Vagina (tissue), 2 donors: Measurements from ENCODE around the gene EMILIN1. TPM values are rescaled to one million over a fixed set of nuclear protein-coding genes. Genes with fewer than 3 reads are reported as not detected.

Experiments
- DNase-seq, 2 donors: peaks; one replicate each; pipeline ENCODE4 v3.0.0-alpha.2; 2017; ENCODE audit errors: extremely low spot score in 2 of 2
- H3K27ac ChIP-seq: fragments of 200-600 bp; sonication (generic); one replicate; pipeline ENCODE4 v1.5.1; 2019
- H3K27me3 ChIP-seq: fragments of 200-600 bp; sonication (generic); one replicate; pipeline ENCODE4 v1.5.1; 2019
- H3K36me3 ChIP-seq, 2 donors: fragments of 200-600 bp; sonication (generic); one replicate each; pipeline ENCODE4 v1.5.1; 2017 to 2019
- H3K4me1 ChIP-seq: fragments of 200-600 bp; sonication (generic); one replicate; pipeline ENCODE4 v1.5.1; 2019
- H3K4me3 ChIP-seq, 2 donors: fragments of 200-600 bp; sonication (generic); 1 replicate in 1 of 2; 2 replicates in 1 of 2; pipeline ENCODE4 v1.5.1; 2016 to 2019
- H3K9me3 ChIP-seq: fragments of 200-600 bp; sonication (generic); one replicate; pipeline ENCODE4 v1.5.1; 2019
- POLR2A ChIP-seq, 2 donors: fragments of 450-650 bp; IDR thresholded peaks; one replicate each; pipeline ENCODE4 v1.6.1; 2017; ENCODE audit warnings: antibody characterized with exemption in 2 of 2, mild to moderate bottlenecking in 2 of 2, moderate library complexity in 2 of 2
- POLR2AphosphoS5 ChIP-seq, 2 donors: sonication (generic); formaldehyde crosslinking; IDR thresholded peaks; one replicate each; pipeline ENCODE4 v1.9.0; 2017; ENCODE audit warnings: antibody characterized with exemption in 2 of 2, mild to moderate bottlenecking in 2 of 2, low read depth in 1 of 2; ENCODE audit not compliant: insufficient read depth in 1 of 2
- intact Hi-C: fragments of 100-400 bp; cut with DNase I; formaldehyde crosslinking; loops from one replicate; pipeline ENCODE4 v1.15.1; 2023
- total RNA-seq: library from RNA; depleted of rRNA; stranded (reverse); fragments of >200 nt; gene quantifications from one replicate; pipeline ENCODE4 v1.2.3, GENCODE V29; 2016
- TF ChIP-seq, protein P1 (sequence below), 3 experiments: fragments of 450-650 bp in 2 of 3; fragments of 200-600 bp in 1 of 3; sonication (generic) in 1 of 3; IDR thresholded peaks; one replicate each; pipeline ENCODE4 v1.5.1; 2017 to 2019; ENCODE audit warnings: antibody characterized with exemption in 3 of 3, mild to moderate bottlenecking in 2 of 3, moderate library complexity in 2 of 3

The EMILIN1 gene
- total RNA-seq, 1 donor from 2014 or later = 100 TPM

DNA sequence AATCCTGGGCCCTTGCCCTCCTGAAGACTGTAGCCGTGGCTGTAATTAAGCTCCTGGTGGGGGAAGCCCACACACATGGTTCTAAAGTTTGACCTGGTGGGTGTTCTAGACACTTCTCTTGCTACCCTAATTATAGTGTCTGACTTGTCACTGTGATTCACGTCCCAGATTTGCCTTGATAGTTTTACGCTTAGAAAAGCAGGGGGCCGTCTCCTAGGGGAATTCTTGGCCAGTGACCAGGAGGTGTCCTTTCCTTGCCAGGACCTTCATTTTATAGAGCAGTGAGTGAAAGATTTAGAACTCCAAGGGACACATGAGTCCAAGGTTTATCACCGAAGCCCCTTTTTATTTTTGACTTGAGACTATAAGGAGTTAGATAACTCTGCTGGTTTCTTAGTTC, 36.7 kb upstream of the EMILIN1 start:
- intact Hi-C loops = no loop called here
- H3K9me3 ChIP-seq = no peaks in the 10 kb centered on the region
- no peak for TF ChIP-seq POLR2AphosphoS5 (IDR thresholded peaks at IDR 0.05; ENCODE audit: insufficient read depth in 1 of 2, low read depth in 1 of 2)
- TF ChIP-seq, protein P1, sequence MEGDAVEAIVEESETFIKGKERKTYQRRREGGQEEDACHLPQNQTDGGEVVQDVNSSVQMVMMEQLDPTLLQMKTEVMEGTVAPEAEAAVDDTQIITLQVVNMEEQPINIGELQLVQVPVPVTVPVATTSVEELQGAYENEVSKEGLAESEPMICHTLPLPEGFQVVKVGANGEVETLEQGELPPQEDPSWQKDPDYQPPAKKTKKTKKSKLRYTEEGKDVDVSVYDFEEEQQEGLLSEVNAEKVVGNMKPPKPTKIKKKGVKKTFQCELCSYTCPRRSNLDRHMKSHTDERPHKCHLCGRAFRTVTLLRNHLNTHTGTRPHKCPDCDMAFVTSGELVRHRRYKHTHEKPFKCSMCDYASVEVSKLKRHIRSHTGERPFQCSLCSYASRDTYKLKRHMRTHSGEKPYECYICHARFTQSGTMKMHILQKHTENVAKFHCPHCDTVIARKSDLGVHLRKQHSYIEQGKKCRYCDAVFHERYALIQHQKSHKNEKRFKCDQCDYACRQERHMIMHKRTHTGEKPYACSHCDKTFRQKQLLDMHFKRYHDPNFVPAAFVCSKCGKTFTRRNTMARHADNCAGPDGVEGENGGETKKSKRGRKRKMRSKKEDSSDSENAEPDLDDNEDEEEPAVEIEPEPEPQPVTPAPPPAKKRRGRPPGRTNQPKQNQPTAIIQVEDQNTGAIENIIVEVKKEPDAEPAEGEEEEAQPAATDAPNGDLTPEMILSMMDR (IDR thresholded peaks at IDR 0.05) = no peak
- TF ChIP-seq POLR2A (IDR thresholded peaks at IDR 0.05) = no peak
- no peak overlapping the region for H3K27ac ChIP-seq
- no peak overlapping the region for H3K4me3 ChIP-seq
- no peaks in the 10 kb centered on the region for H3K4me1 ChIP-seq
- no peaks in the 10 kb centered on the region for H3K27me3 ChIP-seq
- H3K36me3 ChIP-seq = peaks cover 0 to 47% of the 10 kb centered on the region in 2 donors
- DNase-seq = no peak

DNA sequence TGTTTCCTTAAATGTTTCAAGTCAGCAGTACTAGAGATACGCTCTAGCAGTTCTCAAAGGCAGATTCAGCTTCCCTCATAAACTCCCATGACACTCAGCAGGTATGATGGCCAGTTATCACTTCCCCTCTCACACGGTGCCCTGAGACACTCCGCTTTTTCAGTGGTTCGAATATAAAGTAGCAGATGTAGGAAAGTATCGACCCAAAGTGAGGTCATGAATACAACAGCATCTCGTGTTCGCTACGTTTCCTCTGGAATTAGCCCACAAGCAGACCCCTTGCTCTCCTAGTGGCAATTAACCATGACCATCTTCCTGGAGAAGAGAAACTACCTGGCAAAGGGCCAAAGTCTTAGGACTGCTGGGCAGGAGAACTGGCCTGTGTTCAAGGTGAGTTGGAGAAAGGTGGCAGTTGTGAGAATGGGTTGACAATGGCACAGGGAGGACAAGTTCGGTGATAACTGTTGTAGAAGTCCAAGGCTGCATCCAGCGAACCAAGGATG, 36.2 kb upstream of the EMILIN1 start:
- intact Hi-C loops = no loop called here
- no peaks in the 10 kb centered on the region for H3K4me1 ChIP-seq
- no peaks in the 10 kb centered on the region for H3K27me3 ChIP-seq
- peaks cover 0 to 43% of the 10 kb centered on the region in 2 donors for H3K36me3 ChIP-seq
- no peak for DNase-seq
- H3K27ac ChIP-seq = no peak overlapping the region
- TF ChIP-seq POLR2AphosphoS5 (IDR thresholded peaks at IDR 0.05; ENCODE audit: insufficient read depth in 1 of 2, low read depth in 1 of 2) (no peak), POLR2A (IDR thresholded peaks at IDR 0.05) (no peak)
- TF ChIP-seq, protein P1 (IDR thresholded peaks at IDR 0.05) = no peak
- H3K4me3 ChIP-seq = no peak overlapping the region
- H3K9me3 ChIP-seq = no peaks in the 10 kb centered on the region

DNA sequence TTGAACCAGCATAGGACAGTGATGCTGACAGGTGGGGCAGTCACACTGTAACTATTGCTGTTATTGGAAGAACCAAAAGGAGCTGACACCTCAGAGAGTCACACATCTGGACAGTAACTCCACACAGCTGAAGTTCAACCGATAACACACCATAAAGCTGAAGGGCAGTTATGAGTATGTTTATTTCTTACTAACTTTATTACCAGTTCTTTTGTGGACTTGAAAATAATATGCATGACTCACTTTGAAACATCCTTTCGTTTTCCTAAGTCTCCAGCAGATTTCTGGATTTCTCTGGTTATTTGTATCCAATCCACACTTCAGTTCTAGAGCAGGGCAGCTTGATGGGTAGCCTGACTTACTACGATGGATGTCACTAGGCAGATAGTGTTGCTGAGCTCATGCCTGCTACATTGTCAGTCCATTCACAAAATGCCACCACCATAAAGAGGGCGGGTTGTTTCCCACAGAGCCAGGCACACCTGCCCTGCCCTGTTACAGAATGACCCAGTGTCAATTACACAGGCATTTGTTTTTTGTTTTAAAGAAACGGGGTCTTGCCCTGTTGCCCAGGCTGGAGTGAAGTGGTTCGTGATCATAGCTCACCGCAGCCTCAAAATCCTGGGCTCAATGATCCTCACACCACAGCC, 35.3 kb upstream of the EMILIN1 start:
- no peak for DNase-seq
- Histone ChIP-seq H3K9me3 (no peaks in the 10 kb centered on the region), H3K36me3 (peaks cover 0 to 34% of the 10 kb centered on the region in 2 donors), H3K4me3 (no peak overlapping the region), H3K4me1 (no peaks in the 10 kb centered on the region), H3K27me3 (no peaks in the 10 kb centered on the region), H3K27ac (no peak overlapping the region)
- no peak for TF ChIP-seq POLR2A (IDR thresholded peaks at IDR 0.05)
- TF ChIP-seq POLR2AphosphoS5 (IDR thresholded peaks at IDR 0.05; ENCODE audit: insufficient read depth in 1 of 2, low read depth in 1 of 2) = no peak
- intact Hi-C loops = no loop called here

DNA sequence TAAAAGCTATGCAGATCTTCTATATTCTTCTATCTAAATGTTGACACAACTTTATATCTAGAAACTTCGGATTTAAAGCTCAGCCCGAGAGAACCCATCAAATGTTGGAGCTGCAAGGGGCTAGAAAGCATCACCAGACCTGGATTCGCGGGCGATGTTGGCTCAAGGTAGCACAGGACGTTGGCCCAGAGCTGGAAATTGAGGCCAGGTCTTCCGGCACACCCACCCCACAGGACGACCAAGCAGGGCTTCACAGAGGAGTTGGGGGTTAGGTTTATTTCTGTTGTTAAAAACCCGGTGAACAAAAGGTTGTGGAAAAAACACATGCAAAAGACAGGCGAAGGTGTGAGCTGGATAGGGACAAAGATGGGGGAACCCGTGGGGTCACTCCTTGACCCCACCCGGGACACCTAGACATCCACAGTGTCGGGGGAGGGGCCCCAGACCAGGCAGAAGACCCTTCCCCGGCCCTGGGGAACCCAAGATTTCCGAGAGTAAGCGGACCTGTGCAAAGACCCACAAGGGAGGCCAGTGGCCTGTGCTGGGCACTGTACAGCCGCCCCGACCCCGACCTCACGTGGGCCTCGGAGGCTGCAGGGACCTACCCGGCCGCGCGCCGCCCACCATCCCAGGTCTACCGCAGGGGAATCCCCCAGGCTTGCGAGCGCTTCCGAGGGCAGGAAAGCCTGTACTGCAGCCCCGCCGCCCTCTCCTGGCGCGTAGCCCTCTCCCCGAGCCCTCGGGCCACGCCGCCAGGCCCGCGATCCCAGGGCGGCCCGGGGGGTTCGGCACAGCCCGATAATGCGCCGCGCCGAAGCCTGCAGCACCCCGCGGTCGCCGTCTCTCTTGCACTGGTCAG, 28.8 kb upstream of the EMILIN1 start:
- Histone ChIP-seq H3K4me3 (peak overlapping the region; percentile 71 to 93), H3K4me1 (peaks cover 22% of the 10 kb centered on the region), H3K9me3 (no peaks in the 10 kb centered on the region), H3K36me3 (peaks cover 0 to 13% of the 10 kb centered on the region in 2 donors), H3K27ac (peak overlapping the region; percentile 95), H3K27me3 (no peaks in the 10 kb centered on the region)
- no peak for DNase-seq
- intact Hi-C loops = loop anchor here (2.0 kb wide), 1 partner anchor 37 kb away; the partner anchor contains the start of gene KHK
- TF ChIP-seq, protein P1 (IDR thresholded peaks at IDR 0.05) = no peak
- TF ChIP-seq POLR2A (IDR thresholded peaks at IDR 0.05) (no peak), POLR2AphosphoS5 (IDR thresholded peaks at IDR 0.05; ENCODE audit: insufficient read depth in 1 of 2, low read depth in 1 of 2) (no peak)

DNA sequence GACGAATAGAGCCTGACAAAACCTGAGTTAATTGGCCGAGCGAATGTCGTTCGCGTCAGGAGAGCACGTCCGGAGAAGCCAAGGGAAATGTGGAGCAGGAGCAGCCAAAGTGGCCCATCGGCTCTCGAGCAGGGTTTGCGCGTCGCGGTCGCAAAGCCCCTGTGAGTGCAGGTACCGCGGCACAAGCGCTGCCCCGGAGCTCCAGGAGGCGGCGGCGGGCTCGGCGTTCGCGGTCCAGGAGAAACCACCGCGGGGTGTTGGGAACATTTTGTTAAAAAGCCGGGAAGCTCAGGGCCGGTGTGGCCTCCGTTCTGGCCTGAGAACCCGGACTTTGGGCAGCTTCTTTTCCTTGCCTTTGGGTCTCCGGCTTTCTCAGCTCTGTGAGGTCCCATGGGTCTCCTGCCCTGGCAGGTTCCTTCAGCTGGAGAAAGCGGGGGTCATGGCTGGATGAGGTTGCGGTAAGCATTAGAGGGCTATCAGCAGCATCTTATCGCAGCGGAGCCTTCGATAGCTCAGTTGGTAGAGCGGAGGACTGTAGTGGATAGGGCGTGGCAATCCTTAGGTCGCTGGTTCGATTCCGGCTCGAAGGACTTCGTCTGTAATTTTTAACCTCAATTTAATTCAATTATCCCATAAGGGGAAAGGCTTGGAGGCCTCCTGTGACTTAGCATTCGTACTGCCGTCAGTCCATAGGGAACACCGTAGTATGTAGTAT, 28.0 kb upstream of the EMILIN1 start:
- Histone ChIP-seq H3K27ac (peak overlapping the region; percentile 95), H3K9me3 (no peaks in the 10 kb centered on the region), H3K4me1 (peaks cover 22% of the 10 kb centered on the region), H3K4me3 (peak overlapping the region; percentile 71 to 93), H3K36me3 (peaks cover 0 to 21% of the 10 kb centered on the region in 2 donors), H3K27me3 (no peaks in the 10 kb centered on the region)
- TF ChIP-seq POLR2AphosphoS5 (IDR thresholded peaks at IDR 0.05; ENCODE audit: insufficient read depth in 1 of 2, low read depth in 1 of 2) (peak; percentile 64 to 79), POLR2A (IDR thresholded peaks at IDR 0.05) (no peak)
- TF ChIP-seq, protein P1 (IDR thresholded peaks at IDR 0.05) = peak in 1 of 3 experiments; percentile 61
- intact Hi-C loops = loop anchor here (2.0 kb wide), 1 partner anchor 36 kb away; the partner anchor contains the start of gene KHK
- peak in 1 of 2 donors; percentile 98 for DNase-seq
